Measurements from ENCODE around the gene BSPRY. TPM values are rescaled to one million over a fixed set of nuclear protein-coding genes. Genes with fewer than 3 reads are reported as not detected.

BSPRY gene
- total RNA-seq, 1 experiment from 2014 or later, result 6.4 TPM

DNA sequence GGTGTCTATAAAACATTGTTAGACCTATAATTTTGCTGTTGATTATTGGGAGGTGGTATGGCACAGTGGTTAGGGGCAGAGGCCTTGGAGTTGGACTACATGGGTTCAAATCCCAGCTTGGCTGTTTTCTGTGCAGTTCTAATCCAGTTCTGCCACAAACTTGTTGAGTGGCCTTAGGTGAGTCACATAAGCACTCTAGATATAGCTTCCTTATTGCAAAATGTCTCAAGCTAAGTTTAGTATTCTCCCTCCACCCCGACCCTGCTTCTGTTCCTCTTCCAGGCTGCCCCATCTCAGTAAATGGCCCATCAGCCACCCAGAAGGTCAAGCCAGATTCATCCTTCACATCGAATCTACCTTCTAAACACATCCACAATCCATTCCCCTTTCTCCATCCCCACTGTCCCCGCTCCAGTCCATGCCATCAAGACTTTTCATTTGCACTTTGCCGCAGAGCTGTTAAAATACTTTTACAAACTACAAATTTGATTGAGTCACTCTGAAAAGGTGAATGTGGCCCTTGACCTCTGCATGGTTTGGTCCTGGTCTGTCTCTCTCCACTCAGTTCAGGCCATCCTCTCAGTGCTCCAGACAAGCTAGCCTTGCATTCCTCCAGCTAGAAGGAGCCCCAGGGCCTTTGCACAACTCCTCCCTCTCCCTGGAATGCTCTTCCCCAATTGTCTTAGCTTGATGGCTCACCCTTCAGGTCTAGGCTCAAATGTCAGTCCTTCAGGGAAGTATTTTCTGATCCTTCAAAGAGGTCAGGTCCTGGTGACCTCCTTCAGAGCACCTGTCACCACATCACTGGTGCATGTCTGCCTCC is 37.4 kb downstream of the BSPRY start (continued):
- no peak for TF ChIP-seq MXD4 (CRISPR knock-in tag; IDR thresholded peaks at IDR 0.05; ENCODE audit: borderline replicate concordance)

GRCh38 chr9:113387560-113388230 is 38.4 kb downstream of the BSPRY start:
- ATAC-seq, result no peak
- Mint-ChIP-seq H3K27me3 (ENCODE audit: low read depth) (no peaks in the 10 kb centered on the region), H3K27ac (no peak overlapping the region)

DNA sequence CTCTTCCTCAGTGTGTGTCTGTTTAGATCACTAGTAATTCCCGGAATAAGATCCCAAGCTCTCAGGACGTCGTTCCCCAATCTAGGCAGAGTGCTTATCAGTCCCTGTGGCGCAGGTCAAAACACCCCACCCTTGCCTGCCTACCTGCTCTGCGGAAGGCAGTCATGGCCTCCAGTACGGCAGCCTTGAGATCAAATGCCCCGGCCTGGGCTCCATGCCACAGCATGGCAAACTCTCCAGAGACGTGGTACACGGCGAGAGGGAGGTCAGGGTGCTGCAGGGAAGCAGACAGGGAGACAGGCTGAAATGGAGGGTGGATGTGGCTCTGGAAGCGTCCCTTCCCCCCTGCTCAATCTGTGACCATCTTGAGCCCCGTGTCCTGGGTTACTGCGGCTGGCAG is 39.5 kb downstream of the BSPRY start:
- TF ChIP-seq AR (CRISPR knock-in tag; IDR thresholded peaks at IDR 0.05) (no peak), ZNF138 (CRISPR knock-in tag; conservative IDR thresholded peaks at IDR 0.05) (no peak), ATF6 (CRISPR knock-in tag; IDR thresholded peaks at IDR 0.05) (no peak), ARID4B (CRISPR knock-in tag; IDR thresholded peaks at IDR 0.05; ENCODE audit: borderline replicate concordance) (no peak), JUN (CRISPR knock-in tag; IDR thresholded peaks at IDR 0.05) (no peak), ZNF219 (CRISPR knock-in tag; IDR thresholded peaks at IDR 0.05; ENCODE audit: borderline replicate concordance) (no peak), ZNF671 (CRISPR knock-in tag; IDR thresholded peaks at IDR 0.05) (no peak), JAZF1 (CRISPR knock-in tag; IDR thresholded peaks at IDR 0.05) (no peak), NR1H2 (CRISPR knock-in tag; IDR thresholded peaks at IDR 0.05) (no peak), FOXJ3 (CRISPR knock-in tag; IDR thresholded peaks at IDR 0.05; ENCODE audit: borderline replicate concordance) (no peak), NR2C2 (CRISPR knock-in tag; IDR thresholded peaks at IDR 0.05) (no peak)
- TF ChIP-seq, protein P1, sequence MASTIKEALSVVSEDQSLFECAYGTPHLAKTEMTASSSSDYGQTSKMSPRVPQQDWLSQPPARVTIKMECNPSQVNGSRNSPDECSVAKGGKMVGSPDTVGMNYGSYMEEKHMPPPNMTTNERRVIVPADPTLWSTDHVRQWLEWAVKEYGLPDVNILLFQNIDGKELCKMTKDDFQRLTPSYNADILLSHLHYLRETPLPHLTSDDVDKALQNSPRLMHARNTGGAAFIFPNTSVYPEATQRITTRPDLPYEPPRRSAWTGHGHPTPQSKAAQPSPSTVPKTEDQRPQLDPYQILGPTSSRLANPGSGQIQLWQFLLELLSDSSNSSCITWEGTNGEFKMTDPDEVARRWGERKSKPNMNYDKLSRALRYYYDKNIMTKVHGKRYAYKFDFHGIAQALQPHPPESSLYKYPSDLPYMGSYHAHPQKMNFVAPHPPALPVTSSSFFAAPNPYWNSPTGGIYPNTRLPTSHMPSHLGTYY (CRISPR knock-in tag; IDR thresholded peaks at IDR 0.05), result no peak
- Mint-ChIP-seq H3K4me1 (no peaks in the 10 kb centered on the region), H3K27ac (no peak overlapping the region), H3K27me3 (ENCODE audit: low read depth) (no peaks in the 10 kb centered on the region), H3K4me3 (no peak overlapping the region), H3K36me3 (peaks cover 4% of the 10 kb centered on the region), H3K9me3 (no peaks in the 10 kb centered on the region)
- ChIA-PET CTCF (interaction anchor here (0.5 kb wide), 1 partner anchor 16 kb away, joined by 3 read pairs; no protein-coding TSS in a partner anchor), POLR2A (no interaction called here)
- DNase-seq (ENCODE audit: low spot score) (no peak), ATAC-seq (no peak)

More at GRCh38 chr9:113387560-113388230, 38.4 kb downstream of the BSPRY start:
- no peak for DNase-seq (ENCODE audit: low spot score)
- TF ChIP-seq GABPB1 (CRISPR knock-in tag; IDR thresholded peaks at IDR 0.05) (0 out of 2 replicates have a peak, but pooled peaks have one; percentile 15), SMAD3 (CRISPR knock-in tag; IDR thresholded peaks at IDR 0.05; ENCODE audit: borderline replicate concordance) (no peak), PRRX2 (CRISPR knock-in tag; IDR thresholded peaks at IDR 0.05) (no peak), ZNF138 (CRISPR knock-in tag; conservative IDR thresholded peaks at IDR 0.05) (no peak)
- ChIA-PET POLR2A (no interaction called here), CTCF (no interaction called here)
- H3K9me3 Mint-ChIP-seq, result no peaks in the 10 kb centered on the region
- no peaks in the 10 kb centered on the region for H3K4me1 Mint-ChIP-seq
- no peak overlapping the region for H3K4me3 Mint-ChIP-seq
- peaks cover 4% of the 10 kb centered on the region for H3K36me3 Mint-ChIP-seq

All from WTC11 (cell line).